Stimulated activated CD4-positive, alpha-beta T cell treated with anti-CD3 and anti-CD28 coated beads, Interleukin-15, amount 100 ng/mL, for 24 hours (primary cell): Measurements from ENCODE around the gene ANKRD30A.
"Not testable (repeated sequence)": the region's sequence is repeated elsewhere in the genome, so short reads cannot be mapped to it uniquely, and the experiment has no call there.

Experiments used
- DNase-seq: peaks from one replicate; pipeline ENCODE4 v3.0.0-alpha.2; 2020

ANKRD30A gene

DNA sequence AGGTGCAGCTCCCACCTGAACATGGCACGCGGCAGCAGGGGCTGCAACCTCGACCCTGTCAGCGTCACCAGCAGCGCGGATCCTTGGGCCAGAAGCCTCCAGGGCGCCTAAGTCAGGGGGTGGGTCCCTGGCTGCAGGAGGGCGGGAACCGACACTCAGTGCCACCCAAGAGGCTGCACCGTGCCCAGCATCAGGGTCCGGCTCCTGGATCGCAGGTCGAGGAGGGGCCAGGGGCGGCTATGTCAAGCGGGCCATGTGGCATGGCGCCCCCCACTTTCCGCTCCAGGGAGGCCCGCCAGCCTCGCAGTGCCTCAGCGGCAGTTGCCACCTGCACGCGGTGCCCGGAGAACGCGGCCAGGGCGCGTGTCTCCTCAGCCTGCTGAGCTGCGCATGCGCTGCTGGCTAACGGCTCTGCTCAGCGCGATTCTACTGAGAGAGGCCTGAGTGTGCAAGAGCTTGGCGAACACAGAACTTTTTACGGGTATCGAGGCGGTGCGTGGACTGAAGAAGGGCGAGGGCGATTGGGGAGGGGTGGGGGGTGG lies at the start of gene ANKRD30A:
Gene ANKRD30A (plus strand): TSS at position 408 of the 542 bp plus-strand sequence. CDS start 190 bp downstream, outside the sequence.
- no peak for DNase-seq

DNA sequence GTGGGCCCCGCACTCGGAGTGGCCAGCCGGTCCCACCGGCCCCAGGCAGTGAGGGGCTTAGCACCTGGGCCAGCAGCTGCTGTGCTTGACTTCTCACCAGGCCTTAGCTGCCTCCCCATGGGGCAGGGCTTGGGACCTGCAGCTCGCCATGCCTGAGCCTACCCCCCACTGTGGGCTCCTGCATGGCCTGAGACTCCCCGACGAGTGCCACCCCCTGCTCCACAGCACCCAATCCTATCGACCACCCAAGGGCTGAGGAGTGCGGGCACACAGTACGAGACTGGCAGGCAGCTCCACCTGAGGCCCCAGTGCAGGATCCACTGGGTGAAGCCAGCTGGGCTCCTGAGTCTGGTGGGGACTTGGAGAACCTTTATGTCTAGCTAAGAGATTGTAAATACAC lies 49.3 kb upstream of the ANKRD30A start:
- DNase-seq = not testable (repeated sequence)

DNA sequence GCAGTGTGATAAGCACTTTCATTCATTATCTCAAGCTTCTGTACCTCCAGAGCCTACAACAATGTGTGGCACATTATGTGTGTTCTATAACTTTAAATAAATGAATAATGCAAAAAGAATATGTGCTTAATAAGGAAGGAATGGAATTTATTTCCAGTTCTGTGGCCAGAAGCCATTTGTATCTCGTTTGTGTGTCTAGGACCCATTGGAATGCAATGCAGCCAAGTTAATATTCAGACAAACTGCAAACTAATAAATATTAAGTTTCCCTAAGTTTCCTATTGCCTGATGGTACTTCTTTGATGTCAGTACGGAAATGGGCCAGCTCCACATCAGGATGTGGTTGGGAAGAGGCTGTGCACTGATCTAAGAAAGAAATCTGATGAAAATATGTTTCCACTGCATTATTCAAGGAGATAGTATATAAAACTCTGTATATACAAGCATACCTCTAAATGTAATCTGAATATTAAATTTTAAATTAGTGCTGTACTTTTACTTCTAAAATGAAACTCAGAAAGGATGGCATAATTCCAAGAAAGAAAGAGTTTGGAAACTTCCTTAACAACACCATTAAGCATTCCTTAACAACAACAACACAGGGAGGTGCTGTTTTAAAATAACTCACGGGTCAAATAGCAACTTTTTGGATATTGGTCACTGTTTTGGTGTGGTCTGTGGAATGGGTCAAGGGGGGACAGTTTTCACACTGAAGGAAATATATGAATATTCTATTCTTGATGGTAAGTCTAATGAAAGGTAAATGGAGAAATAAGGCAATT lies 29.4 kb upstream of the ANKRD30A start:
- no peak for DNase-seq

GRCh38 chr10:37101261-37101660 lies 24.1 kb upstream of the ANKRD30A start:
- DNase-seq = no peak

- no peak for DNase-seq
These were observed 16.4 kb upstream of the ANKRD30A start for GRCh38 chr10:37109000-37109399.

- DNase-seq = no peak
These were observed 866 bp upstream of the ANKRD30A start for GRCh38 chr10:37124532-37124931.

DNA sequence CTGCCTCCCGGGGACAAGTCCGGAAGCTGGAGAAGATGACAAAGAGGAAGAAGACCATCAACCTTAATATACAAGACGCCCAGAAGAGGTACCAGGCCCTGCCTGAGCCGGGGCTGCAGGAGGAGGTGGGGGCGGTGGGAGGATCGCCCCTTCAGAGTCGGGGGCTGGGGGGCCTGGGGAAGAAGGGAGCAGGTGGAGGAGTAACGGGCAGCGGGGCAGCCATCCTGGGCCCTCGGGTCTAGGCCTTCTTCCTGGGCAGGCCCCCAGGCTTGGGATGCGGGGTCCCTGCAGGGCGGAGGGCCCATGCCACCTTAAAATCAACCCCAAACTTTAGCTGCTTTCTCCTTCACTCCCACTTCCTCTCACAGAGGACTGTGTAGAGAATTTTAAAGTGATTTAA lies 523 bp downstream of the ANKRD30A start:
- no peak for DNase-seq

DNA sequence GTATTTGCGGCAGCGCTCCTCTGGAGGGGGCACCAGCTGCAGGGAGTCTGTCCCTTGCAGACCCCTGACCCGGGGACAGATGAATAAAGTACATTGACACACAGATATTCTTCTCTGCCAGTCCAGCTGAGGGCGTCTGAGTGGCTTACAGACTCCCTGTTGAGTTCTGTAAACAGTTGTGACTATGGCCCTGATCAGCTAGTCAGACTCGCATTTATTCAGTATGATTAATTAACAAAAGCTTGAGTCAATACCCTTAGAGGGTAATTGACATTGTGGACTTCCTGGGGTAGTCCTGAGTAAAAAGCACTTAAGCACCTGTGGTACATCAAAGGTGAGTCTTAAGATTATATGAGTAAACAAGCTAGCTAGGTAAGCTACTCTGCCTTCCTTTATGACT lies 21.0 kb downstream of the ANKRD30A start:
- DNase-seq = no peak

DNA sequence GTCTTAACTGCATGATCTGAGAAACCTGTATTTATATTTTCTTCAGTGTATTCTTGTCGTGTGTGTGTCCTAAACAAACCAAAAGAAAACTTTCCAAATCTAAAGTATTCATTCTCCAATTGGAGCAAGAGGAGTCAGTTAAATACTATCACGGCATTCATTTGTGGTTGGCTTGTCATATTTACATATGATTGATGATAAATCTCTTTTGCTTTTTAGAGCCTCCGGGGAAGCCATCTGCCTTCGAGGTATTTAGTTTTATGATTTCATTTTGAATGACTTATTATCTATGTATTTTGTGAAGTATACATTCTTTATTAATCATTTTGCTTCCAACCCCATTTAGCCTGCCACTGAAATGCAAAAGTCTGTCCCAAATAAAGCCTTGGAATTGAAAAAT lies 37.0 kb downstream of the ANKRD30A start:
- DNase-seq = not testable (repeated sequence)

DNA sequence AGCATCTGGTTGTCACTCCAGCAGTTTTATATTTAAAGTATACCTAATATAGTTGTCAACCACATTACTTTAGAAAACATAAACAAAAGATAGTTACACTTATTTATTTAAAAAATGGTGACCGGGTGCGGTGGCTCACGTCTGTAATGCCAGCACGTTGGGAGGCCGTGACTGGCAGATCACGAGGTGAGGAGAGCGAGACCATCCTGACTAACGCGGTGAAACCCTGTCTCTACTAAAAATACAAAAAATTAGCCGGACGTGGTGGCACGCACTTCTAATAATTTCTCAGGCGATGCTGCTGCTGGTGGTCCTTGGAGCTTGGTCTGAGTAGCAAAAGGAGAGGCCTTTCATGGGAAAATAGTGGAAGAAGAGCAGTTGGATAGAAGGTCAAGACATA lies 46.5 kb downstream of the ANKRD30A start:
- not testable (repeated sequence) for DNase-seq

- not testable (repeated sequence) for DNase-seq
These were observed 52.9 kb downstream of the ANKRD30A start for GRCh38 chr10:37178296-37178695.

- DNase-seq = not testable (repeated sequence)
These were observed 57.3 kb downstream of the ANKRD30A start for GRCh38 chr10:37182719-37183118.

GRCh38 chr10:37206132-37206531 lies 80.7 kb downstream of the ANKRD30A start:
- no peak for DNase-seq

GRCh38 chr10:37220866-37221265 lies 95.5 kb downstream of the ANKRD30A start:
- no peak for DNase-seq

DNA sequence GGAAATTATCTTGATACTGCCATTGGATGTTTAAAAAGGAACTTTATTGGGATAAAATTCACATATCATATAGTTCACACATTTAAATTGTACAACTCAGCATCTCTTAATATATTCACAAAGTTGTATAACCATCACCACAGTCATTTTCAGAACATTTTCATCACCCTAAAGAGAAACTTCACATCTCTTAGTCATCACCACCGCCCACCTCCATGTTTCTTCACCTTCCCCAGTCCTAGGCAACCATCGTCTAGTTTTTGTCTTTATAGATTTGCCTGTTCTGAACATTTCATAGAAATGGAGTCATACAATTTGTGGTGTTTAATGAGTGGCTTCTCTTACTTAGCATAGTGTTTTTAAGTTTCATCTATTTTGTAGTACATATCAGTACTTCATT lies 96.6 kb downstream of the ANKRD30A start:
- DNase-seq = no peak

GRCh38 chr10:37225163-37225562 lies 99.8 kb downstream of the ANKRD30A start:
- DNase-seq = no peak

DNA sequence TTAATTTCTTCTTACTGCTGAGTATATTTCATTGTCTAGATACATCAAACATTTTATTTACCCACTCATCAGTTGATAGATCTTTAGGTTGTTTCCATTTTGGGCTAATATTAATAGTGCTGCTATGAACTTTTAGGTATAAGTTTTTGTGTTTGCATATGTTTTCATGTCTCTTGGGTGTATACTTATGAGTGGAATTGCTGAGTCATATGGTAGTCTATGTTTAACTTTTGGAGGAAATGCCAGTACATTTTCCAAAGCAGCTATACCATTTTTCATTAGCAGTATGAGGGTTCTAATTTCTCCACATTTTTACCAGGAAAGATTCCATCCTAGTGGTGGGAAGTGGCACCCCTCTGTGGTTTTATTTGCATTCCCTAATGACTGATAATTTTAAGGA lies 101.1 kb downstream of the ANKRD30A start:
- no peak for DNase-seq

DNA sequence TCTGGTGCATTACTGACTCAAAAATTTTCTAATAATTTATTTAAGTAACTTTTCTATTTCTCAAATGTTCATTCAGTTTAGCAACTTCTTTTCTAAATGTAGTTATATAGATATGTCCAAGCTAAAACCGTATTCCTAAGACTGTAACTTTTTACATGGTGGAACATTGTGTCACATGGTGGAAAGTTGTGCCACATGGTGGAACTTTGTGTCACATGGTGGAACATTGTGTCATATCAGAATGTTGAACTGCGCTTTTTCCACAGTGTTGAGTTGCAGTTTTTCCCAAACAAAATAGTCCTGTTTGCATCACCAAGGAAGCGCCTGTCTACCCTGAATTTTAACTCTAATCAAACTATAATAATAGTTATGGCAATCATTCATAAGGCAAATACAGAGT lies 109.3 kb downstream of the ANKRD30A start:
- DNase-seq = no peak

DNA sequence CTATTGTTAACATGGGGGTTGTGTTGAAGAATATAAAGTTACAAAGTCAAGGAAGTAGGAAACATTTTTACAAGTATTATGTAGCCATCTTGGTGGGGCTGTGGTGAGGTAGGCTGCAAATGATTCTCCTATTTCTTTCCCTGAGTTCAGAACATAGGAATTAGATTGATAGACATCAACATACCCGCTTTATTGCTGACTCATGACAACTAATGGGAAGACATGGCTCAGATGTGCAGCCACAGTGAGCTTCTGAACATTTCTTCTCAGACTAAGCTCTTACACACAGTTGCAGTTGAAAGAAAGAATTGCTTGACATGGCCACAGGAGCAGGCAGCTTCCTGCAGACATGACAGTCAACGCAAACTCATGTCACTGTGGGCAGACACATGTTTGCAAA lies 110.7 kb downstream of the ANKRD30A start:
- no peak for DNase-seq

- DNase-seq = no peak
These were observed 114.8 kb downstream of the ANKRD30A start for GRCh38 chr10:37240223-37240622.

- no peak for DNase-seq
These were observed 121.2 kb downstream of the ANKRD30A start for GRCh38 chr10:37246637-37247036.

GRCh38 chr10:37255837-37256236 lies 130.4 kb downstream of the ANKRD30A start:
- not testable (repeated sequence) for DNase-seq

DNA sequence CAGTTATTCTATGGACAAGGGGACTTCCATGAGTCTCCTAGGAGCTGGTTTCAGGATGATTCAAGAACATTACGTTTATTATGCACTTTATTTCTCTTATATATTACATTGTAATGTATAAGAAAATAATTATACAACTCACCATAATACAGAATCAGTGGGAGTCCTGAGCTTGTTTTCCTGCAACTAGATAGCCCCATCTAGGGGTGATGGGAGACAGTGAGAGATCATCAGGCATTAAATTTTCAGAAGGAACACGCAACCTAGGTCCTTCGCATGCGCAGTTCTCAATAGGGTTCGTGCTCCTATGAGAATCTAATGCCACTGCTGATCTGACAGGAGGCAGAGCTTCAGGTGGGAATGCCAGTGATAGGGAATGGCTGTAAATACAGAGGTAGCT lies 137.9 kb downstream of the ANKRD30A start:
- DNase-seq = no peak

- DNase-seq = no peak
These were observed 142.9 kb downstream of the ANKRD30A start for GRCh38 chr10:37268266-37268665.
